ENCODE data around the gene MEGF6. TPM values are rescaled to one million over a fixed set of nuclear protein-coding genes. Genes with fewer than 3 reads are reported as not detected.
A peak's percentile ranks its signal among the peaks of the same experiment; 100 is the strongest.

Gene MEGF6
- total RNA-seq, 2 donors from 2014 or later: 67.3 to 82.5 TPM

- Histone ChIP-seq H3K4me1 (replicated peaks) (peaks cover 8% of the 10 kb centered on the region), H3K9me3 (no peaks in the 10 kb centered on the region), H3K36me3 (no peaks in the 10 kb centered on the region), H3K27me3 (replicated peaks; ENCODE audit: insufficient read depth) (peaks cover 13% of the 10 kb centered on the region), H3K27ac (no peak overlapping the region), H3K4me3 (no peak overlapping the region)
- no peak for DNase-seq (ENCODE audit: low spot score)
- WGBS: 51% methylated on average over 10 of the region's 10 CpGs
- intact Hi-C loops (cut with DNase I): no loop called here
- TF ChIP-seq POLR2A (IDR thresholded peaks at IDR 0.05) (no peak), POLR2AphosphoS5 (IDR thresholded peaks at IDR 0.05) (no peak)
- TF ChIP-seq, protein P1, sequence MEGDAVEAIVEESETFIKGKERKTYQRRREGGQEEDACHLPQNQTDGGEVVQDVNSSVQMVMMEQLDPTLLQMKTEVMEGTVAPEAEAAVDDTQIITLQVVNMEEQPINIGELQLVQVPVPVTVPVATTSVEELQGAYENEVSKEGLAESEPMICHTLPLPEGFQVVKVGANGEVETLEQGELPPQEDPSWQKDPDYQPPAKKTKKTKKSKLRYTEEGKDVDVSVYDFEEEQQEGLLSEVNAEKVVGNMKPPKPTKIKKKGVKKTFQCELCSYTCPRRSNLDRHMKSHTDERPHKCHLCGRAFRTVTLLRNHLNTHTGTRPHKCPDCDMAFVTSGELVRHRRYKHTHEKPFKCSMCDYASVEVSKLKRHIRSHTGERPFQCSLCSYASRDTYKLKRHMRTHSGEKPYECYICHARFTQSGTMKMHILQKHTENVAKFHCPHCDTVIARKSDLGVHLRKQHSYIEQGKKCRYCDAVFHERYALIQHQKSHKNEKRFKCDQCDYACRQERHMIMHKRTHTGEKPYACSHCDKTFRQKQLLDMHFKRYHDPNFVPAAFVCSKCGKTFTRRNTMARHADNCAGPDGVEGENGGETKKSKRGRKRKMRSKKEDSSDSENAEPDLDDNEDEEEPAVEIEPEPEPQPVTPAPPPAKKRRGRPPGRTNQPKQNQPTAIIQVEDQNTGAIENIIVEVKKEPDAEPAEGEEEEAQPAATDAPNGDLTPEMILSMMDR (IDR thresholded peaks at IDR 0.05): no peak
Measured at GRCh38 chr1:3653286-3653618, 41.9 kb upstream of the MEGF6 start.

DNA sequence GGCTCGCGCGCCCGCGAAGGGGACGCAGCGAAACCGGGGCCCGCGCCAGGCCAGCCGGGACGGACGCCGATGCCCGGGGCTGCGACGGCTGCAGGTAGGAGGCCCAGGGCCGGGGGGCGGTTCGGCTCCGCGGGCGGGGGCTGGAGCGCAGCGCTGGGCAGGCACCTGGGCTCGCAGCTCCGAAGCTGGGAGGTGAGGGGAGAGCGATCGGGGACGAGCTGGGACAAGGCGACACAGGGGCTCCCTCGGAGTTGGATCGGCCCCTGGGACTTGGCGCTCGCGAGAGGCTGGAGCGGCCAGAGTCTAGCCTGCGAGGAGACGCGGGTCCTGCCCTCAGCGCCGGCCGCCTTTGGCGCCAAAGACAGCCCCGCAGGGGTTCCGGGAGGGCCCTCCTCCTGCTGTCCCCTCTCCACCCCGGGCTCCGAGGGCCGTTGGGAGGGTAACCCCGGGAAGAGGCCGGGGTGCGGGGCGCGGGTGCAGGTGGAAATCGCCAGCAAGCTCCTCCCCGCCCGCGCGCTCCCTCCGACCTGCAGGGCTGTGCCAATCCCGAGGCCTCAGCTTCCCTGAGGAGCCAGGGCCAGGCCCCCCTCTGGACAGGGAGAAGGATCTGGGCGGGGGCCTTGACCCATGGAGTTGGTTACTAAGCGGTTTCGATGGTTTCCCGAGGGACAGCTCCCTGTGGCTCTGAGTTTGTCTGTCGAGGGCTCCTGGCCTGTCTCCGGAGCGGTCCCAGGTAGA is 41.4 kb upstream of the MEGF6 start:
- DNase-seq (ENCODE audit: low spot score): no peak
- TF ChIP-seq, protein P1 (IDR thresholded peaks at IDR 0.05): no peak
- TF ChIP-seq POLR2AphosphoS5 (IDR thresholded peaks at IDR 0.05) (no peak), POLR2A (IDR thresholded peaks at IDR 0.05) (no peak)

GRCh38 chr1:3651930-3652547 is 40.7 kb upstream of the MEGF6 start, which contains the start of gene TP73:
TP73 (plus strand) TSS chr1:3652516; CDS start chr1:3682366, 29,850 bp downstream.
- WGBS: under 1% methylated on average over 38 of the region's 80 CpGs
- intact Hi-C loops (cut with DNase I): no loop called here
- H3K4me1 ChIP-seq (replicated peaks): peaks cover 8% of the 10 kb centered on the region
- DNase-seq (ENCODE audit: low spot score): no peak
- peaks cover 13% of the 10 kb centered on the region for H3K27me3 ChIP-seq (replicated peaks; ENCODE audit: insufficient read depth)
- no peak within 1 kb of the TSS for H3K27ac ChIP-seq
- TF ChIP-seq POLR2AphosphoS5 (IDR thresholded peaks at IDR 0.05): no peak
- TF ChIP-seq POLR2A (IDR thresholded peaks at IDR 0.05): no peak
- TF ChIP-seq, protein P1 (IDR thresholded peaks at IDR 0.05): no peak
- no peaks in the 10 kb centered on the region for H3K36me3 ChIP-seq
- H3K9me3 ChIP-seq: no peaks in the 10 kb centered on the region
- H3K4me3 ChIP-seq: peak within 1 kb of the TSS; percentile 24 to 47

More for the DNA sequence above, 41.4 kb upstream of the MEGF6 start:
- intact Hi-C loops (cut with DNase I): no loop called here
- H3K4me1 ChIP-seq (replicated peaks): peaks cover 8% of the 10 kb centered on the region
- no peaks in the 10 kb centered on the region for H3K36me3 ChIP-seq
- no peak overlapping the region for H3K27ac ChIP-seq
- H3K9me3 ChIP-seq: no peaks in the 10 kb centered on the region
- WGBS: 10% methylated on average over 39 of the region's 68 CpGs
- H3K27me3 ChIP-seq (replicated peaks; ENCODE audit: insufficient read depth): peaks cover 13% of the 10 kb centered on the region
- H3K4me3 ChIP-seq: peak overlapping the region; percentile 24 to 47

- intact Hi-C loops (cut with DNase I): no loop called here
- H3K36me3 ChIP-seq: no peaks in the 10 kb centered on the region
- DNase-seq (ENCODE audit: low spot score): no peak
- H3K4me3 ChIP-seq: peak overlapping the region; percentile 24 to 47
- no peak overlapping the region for H3K27ac ChIP-seq
- WGBS: 8% methylated on average over 59 of the region's 83 CpGs
- H3K9me3 ChIP-seq: no peaks in the 10 kb centered on the region
- TF ChIP-seq, protein P1 (IDR thresholded peaks at IDR 0.05): no peak
- TF ChIP-seq POLR2A (IDR thresholded peaks at IDR 0.05): no peak
- TF ChIP-seq POLR2AphosphoS5 (IDR thresholded peaks at IDR 0.05): no peak
- peaks cover 8% of the 10 kb centered on the region for H3K4me1 ChIP-seq (replicated peaks)
- peaks cover 13% of the 10 kb centered on the region for H3K27me3 ChIP-seq (replicated peaks; ENCODE audit: insufficient read depth)
Measured at GRCh38 chr1:3651026-3651929, 40.0 kb upstream of the MEGF6 start.
